Measurements from ENCODE around the gene HADHA.

DNA sequence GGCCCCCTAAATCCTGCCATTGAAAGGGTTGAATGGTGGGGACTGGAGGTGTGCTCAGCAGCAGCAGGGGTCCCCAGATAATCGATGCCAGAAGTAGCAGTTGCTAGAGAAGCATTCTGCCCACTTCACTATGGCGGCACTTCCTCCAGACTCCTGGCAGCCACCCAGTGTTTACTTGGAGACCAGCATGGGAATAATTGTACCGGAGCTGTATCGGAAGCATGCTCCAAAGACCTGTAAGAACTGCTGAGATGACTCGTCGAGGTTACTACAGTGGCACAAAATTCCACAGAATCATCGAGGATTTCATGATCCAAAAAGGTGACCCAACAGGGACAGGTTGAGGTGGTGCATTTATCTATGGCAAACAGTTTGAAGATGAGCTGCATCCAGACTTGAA lies 82.5 kb downstream of the HADHA start:
- TF ChIP-seq YY1 (IDR thresholded peaks at IDR 0.05; ENCODE audit: insufficient read depth, insufficient read length) (no peak), ZNF274 (IDR thresholded peaks at IDR 0.05; ENCODE audit: low read depth, low read length) (no peak), SUZ12 (IDR thresholded peaks at IDR 0.05; ENCODE audit: extremely low read depth, insufficient read depth, insufficient read length) (no peak)
